Adipose tissue (tissue), 3 donors: ENCODE measurements around the gene FBP2. TPM values are rescaled to one million over a fixed set of nuclear protein-coding genes. Genes with fewer than 3 reads are reported as not detected.

Experiments
- H3K27ac ChIP-seq: one replicate; pipeline ENCODE4 v1.5.1; 2013; ENCODE audit warnings: low read depth, low read length
- WGBS, 3 donors: extraction: QIAGEN DNeasy Blood & Tissue Kit; methylation state at CpG; one replicate each; pipeline ENCODE4 v1.1.7; 2013; 5-methylcytosine and 5-hydroxymethylcytosine counted together
- polyA plus RNA-seq, 3 donors: library from polyadenylated mRNA; stranded (reverse); fragments of 200-250 nt; gene quantifications; one replicate each; pipeline ENCODE4 v1.2.3, GENCODE V29; 2013
- donor health status: healthy with polysubstance abuse.
- donor health status: Bipolar disorder and iron deficiency.
- donor health status: healthy.

Gene FBP2
- polyA plus RNA-seq = 1 to 10 TPM in 1 of 3 donors, under 1 TPM in 1, not detected in 1; 0.58 to 3.5 TPM

GRCh38 chr9:94593459-94594345 is at the start of gene FBP2:
Gene FBP2, minus strand, starts transcription at chr9:94593824. Its CDS starts 98 bp downstream, at chr9:94593726.
- WGBS, 3 donors = 51 to 78% (median 77%) methylated on average over 21 of the region's 21 CpGs
- no peak within 1 kb of the TSS for H3K27ac ChIP-seq

- WGBS, 3 donors = 65 to 92% (median 66%) methylated on average over 8 of the region's 8 CpGs
- no peak overlapping the region for H3K27ac ChIP-seq
These were observed 49.6 kb upstream of the FBP2 start for GRCh38 chr9:94643176-94643575.

GRCh38 chr9:94642501-94642900 is 48.9 kb upstream of the FBP2 start:
- H3K27ac ChIP-seq = no peak overlapping the region
- 91 to 92% (median 92%) methylated on average over 5 of the region's 5 CpGs for WGBS, 3 donors

- no peak overlapping the region for H3K27ac ChIP-seq
- WGBS, 3 donors = 41 to 61% (median 45%) methylated on average over 15 of the region's 15 CpGs
These were observed 46.4 kb upstream of the FBP2 start for GRCh38 chr9:94639999-94640376.

- H3K27ac ChIP-seq = no peak within 1 kb of the TSS
- WGBS, 3 donors = 3 to 5% (median 4%) methylated on average over 73 to 79 of the region's 79 CpGs
These were observed 45.7 kb upstream of the FBP2 start, which contains the start of gene FBP1 for GRCh38 chr9:94639061-94639998. Gene FBP1, minus strand, starts transcription at chr9:94639518. Its CDS starts 208 bp downstream, at chr9:94639310.

GRCh38 chr9:94638335-94639060 is 44.9 kb upstream of the FBP2 start:
- H3K27ac ChIP-seq = no peak overlapping the region
- 43 to 55% (median 51%) methylated on average over 16 to 17 of the region's 17 CpGs for WGBS, 3 donors

GRCh38 chr9:94632737-94633136 is 39.1 kb upstream of the FBP2 start:
- H3K27ac ChIP-seq = no peak overlapping the region
- 30 to 71% (median 58%) methylated on average over 5 of the region's 5 CpGs for WGBS, 3 donors

- 39 to 79% (median 74%) methylated on average over 8 of the region's 8 CpGs for WGBS, 3 donors
- no peak overlapping the region for H3K27ac ChIP-seq
These were observed 38.0 kb upstream of the FBP2 start for GRCh38 chr9:94631599-94631998.

GRCh38 chr9:94630833-94631232 is 37.2 kb upstream of the FBP2 start:
- H3K27ac ChIP-seq = no peak overlapping the region
- WGBS, 3 donors = 45 to 73% (median 67%) methylated on average over 5 of the region's 5 CpGs

GRCh38 chr9:94630281-94630680 is 36.7 kb upstream of the FBP2 start:
- 37 to 83% (median 73%) methylated on average over 3 of the region's 3 CpGs for WGBS, 3 donors
- H3K27ac ChIP-seq = no peak overlapping the region

- H3K27ac ChIP-seq = no peak overlapping the region
- WGBS, 3 donors = 87 to 95% (median 89%) methylated on average over 6 of the region's 6 CpGs
These were observed 33.7 kb upstream of the FBP2 start for GRCh38 chr9:94627287-94627686.

GRCh38 chr9:94625835-94626234 is 32.2 kb upstream of the FBP2 start:
- WGBS, 3 donors = 63 to 90% (median 76%) methylated on average over 12 of the region's 12 CpGs
- no peak overlapping the region for H3K27ac ChIP-seq

- no peak overlapping the region for H3K27ac ChIP-seq
- WGBS, 3 donors = 75 to 76% (median 75%) methylated on average over 4 of the region's 4 CpGs
These were observed 31.0 kb upstream of the FBP2 start for GRCh38 chr9:94624629-94625028.

GRCh38 chr9:94623253-94623652 is 29.6 kb upstream of the FBP2 start:
- H3K27ac ChIP-seq = no peak overlapping the region

GRCh38 chr9:94622087-94622800 is 28.6 kb upstream of the FBP2 start:
- no peak overlapping the region for H3K27ac ChIP-seq
- WGBS, 3 donors = 87 to 90% (median 89%) methylated on average over 19 of the region's 19 CpGs

More at GRCh38 chr9:94623253-94623652, 29.6 kb upstream of the FBP2 start:
- WGBS, 3 donors = 71 to 77% (median 77%) methylated on average over 9 of the region's 9 CpGs

GRCh38 chr9:94619026-94619425 is 25.4 kb upstream of the FBP2 start:
- no peak overlapping the region for H3K27ac ChIP-seq
- WGBS, 3 donors = 22 to 82% (median 78%) methylated on average over 4 of the region's 4 CpGs

GRCh38 chr9:94613003-94613402 is 19.4 kb upstream of the FBP2 start:
- WGBS, 3 donors = 79 to 98% (median 83%) methylated on average over 3 of the region's 3 CpGs
- H3K27ac ChIP-seq = no peak overlapping the region

- WGBS, 3 donors = 28 to 83% (median 78%) methylated on average over 7 of the region's 7 CpGs
These were observed 18.4 kb upstream of the FBP2 start for GRCh38 chr9:94612071-94612470.

More at GRCh38 chr9:94612071-94612470, 18.4 kb upstream of the FBP2 start:
- no peak overlapping the region for H3K27ac ChIP-seq
